A673 (cell line): ENCODE results near the gene DPH2.

ENCODE experiments used
- EZH2 ChIP-seq: fragments of 200-600 bp; sonication (generic); IDR thresholded peaks from 2 replicates; pipeline ENCODE4 v1.6.1; 2017; ENCODE audit warnings: borderline replicate concordance, low read depth, mild to moderate bottlenecking, mixed read lengths, antibody characterized with exemption, low read length; ENCODE audit not compliant: poor library complexity, severe bottlenecking
- TF ChIP-seq, protein P1 (sequence below): fragments of 300-800, 200-600 bp; sonication (generic); conservative IDR thresholded peaks from 2 replicates; pipeline ENCODE4 v1.5.1; 2017; ENCODE audit warnings: low read depth, mild to moderate bottlenecking, antibody characterized with exemption, low read length, moderate library complexity, mixed read lengths

DNA sequence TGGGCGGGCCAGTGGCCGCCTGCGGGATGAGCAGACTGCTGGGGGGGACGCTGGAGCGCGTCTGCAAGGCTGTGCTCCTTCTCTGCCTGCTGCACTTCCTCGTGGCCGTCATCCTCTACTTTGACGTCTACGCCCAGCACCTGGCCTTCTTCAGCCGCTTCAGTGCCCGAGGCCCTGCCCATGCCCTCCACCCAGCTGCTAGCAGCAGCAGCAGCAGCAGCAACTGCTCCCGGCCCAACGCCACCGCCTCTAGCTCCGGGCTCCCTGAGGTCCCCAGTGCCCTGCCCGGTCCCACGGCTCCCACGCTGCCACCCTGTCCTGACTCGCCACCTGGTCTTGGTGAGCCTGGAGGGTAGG lies 11.3 kb downstream of the DPH2 start:
- TF ChIP-seq, protein P1, sequence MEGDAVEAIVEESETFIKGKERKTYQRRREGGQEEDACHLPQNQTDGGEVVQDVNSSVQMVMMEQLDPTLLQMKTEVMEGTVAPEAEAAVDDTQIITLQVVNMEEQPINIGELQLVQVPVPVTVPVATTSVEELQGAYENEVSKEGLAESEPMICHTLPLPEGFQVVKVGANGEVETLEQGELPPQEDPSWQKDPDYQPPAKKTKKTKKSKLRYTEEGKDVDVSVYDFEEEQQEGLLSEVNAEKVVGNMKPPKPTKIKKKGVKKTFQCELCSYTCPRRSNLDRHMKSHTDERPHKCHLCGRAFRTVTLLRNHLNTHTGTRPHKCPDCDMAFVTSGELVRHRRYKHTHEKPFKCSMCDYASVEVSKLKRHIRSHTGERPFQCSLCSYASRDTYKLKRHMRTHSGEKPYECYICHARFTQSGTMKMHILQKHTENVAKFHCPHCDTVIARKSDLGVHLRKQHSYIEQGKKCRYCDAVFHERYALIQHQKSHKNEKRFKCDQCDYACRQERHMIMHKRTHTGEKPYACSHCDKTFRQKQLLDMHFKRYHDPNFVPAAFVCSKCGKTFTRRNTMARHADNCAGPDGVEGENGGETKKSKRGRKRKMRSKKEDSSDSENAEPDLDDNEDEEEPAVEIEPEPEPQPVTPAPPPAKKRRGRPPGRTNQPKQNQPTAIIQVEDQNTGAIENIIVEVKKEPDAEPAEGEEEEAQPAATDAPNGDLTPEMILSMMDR, result no peak
- no peak for TF ChIP-seq EZH2
